OCI-LY3 (cell line): ENCODE measurements around the gene MYCBP2.

Source experiments
- EZH2phosphoT487 ChIP-seq: fragments of 200-600 bp; shearing (Covaris generic); IDR thresholded peaks from 2 replicates; pipeline ENCODE4 v1.6.1; 2018; ENCODE audit warnings: antibody characterized with exemption, mixed run types, low read depth
- TF ChIP-seq, protein P1 (sequence below): fragments of 200-600, 300-600 bp; sonication (generic); IDR thresholded peaks from 2 replicates; pipeline ENCODE4 v1.5.1; 2014; ENCODE audit warnings: antibody characterized with exemption, low read length, low read depth

DNA sequence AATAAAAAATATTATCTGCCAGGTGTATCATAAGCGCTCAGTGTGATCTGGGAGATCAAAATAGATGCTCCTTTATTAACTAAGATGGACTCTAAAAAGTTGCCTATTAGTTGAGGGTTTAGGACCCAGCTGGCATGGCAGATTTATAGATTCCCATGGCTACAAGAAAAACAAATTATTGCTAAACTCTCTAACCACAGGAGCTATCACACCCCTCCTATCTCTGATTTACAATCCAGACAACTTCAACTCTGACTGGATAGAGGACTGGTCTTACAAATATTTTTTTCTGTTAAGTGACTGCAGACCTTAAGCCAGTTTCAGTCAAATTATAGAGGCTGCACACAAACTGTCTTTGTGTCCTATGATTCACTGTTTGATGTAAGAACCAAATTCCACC, 45.4 kb upstream of the MYCBP2 start:
- TF ChIP-seq, protein P1, sequence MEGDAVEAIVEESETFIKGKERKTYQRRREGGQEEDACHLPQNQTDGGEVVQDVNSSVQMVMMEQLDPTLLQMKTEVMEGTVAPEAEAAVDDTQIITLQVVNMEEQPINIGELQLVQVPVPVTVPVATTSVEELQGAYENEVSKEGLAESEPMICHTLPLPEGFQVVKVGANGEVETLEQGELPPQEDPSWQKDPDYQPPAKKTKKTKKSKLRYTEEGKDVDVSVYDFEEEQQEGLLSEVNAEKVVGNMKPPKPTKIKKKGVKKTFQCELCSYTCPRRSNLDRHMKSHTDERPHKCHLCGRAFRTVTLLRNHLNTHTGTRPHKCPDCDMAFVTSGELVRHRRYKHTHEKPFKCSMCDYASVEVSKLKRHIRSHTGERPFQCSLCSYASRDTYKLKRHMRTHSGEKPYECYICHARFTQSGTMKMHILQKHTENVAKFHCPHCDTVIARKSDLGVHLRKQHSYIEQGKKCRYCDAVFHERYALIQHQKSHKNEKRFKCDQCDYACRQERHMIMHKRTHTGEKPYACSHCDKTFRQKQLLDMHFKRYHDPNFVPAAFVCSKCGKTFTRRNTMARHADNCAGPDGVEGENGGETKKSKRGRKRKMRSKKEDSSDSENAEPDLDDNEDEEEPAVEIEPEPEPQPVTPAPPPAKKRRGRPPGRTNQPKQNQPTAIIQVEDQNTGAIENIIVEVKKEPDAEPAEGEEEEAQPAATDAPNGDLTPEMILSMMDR: no peak
- TF ChIP-seq EZH2phosphoT487: no peak
